GM23338 (cell line): ENCODE measurements around the gene AHNAK. TPM values are rescaled to one million over a fixed set of nuclear protein-coding genes. Genes with fewer than 3 reads are reported as not detected.

Source experiments
- ATAC-seq: fragments of 200-7000 bp; cut with Tn5 transposase; 3 replicates; pipeline ENCODE4 v1.9.1; 2020
- DNase-seq: peaks from one replicate; pipeline ENCODE4 v3.0.0-alpha.2; 2015; ENCODE audit warnings: low spot score
- H2AFZ ChIP-seq: fragments of 200-600 bp; sonication (generic); 2 replicates; pipeline ENCODE4 v1.8.0; 2016; ENCODE audit warnings: antibody characterized with exemption, mild to moderate bottlenecking, moderate library complexity
- H3F3A ChIP-seq: fragments of 200-600 bp; sonication (generic); replicated peaks from 2 replicates; pipeline ENCODE4 v1.8.0; 2017; ENCODE audit warnings: antibody characterized with exemption, mixed run types, low read depth
- H3K27ac ChIP-seq: fragments of 200-600 bp; sonication (generic); 2 replicates; pipeline ENCODE4 v1.6.1; 2016; ENCODE audit warnings: low read depth
- H3K27me3 ChIP-seq: fragments of 200-600 bp; sonication (generic); 2 replicates; pipeline ENCODE4 v1.8.0; 2016; ENCODE audit warnings: mild to moderate bottlenecking, mixed run types, moderate library complexity; ENCODE audit not compliant: insufficient read depth
- H3K36me3 ChIP-seq: fragments of 200-600 bp; sonication (generic); 2 replicates; pipeline ENCODE4 v1.8.0; 2016; ENCODE audit warnings: mild to moderate bottlenecking; ENCODE audit not compliant: insufficient read depth
- H3K4me1 ChIP-seq: fragments of 200-600 bp; sonication (generic); 2 replicates; pipeline ENCODE4 v1.8.0; 2016; ENCODE audit warnings: mild to moderate bottlenecking, moderate library complexity; ENCODE audit not compliant: insufficient read depth
- H3K4me2 ChIP-seq: fragments of 200-600 bp; sonication (generic); 2 replicates; pipeline ENCODE4 v1.7.1; 2017; ENCODE audit warnings: mixed run types
- H3K4me3 ChIP-seq: fragments of 200-600 bp; sonication (generic); 2 replicates; pipeline ENCODE4 v1.6.1; 2016; ENCODE audit warnings: mixed run types
- H3K79me2 ChIP-seq: fragments of 200-600 bp; sonication (generic); replicated peaks from 2 replicates; pipeline ENCODE4 v1.8.0; 2017; ENCODE audit warnings: mild to moderate bottlenecking; ENCODE audit not compliant: insufficient read depth
- H3K9me2 ChIP-seq: fragments of 200-600 bp; sonication (generic); 2 replicates; pipeline ENCODE4 v1.8.0; 2017; ENCODE audit not compliant: insufficient read depth
- H4K20me1 ChIP-seq: fragments of 200-600 bp; sonication (generic); replicated peaks from 2 replicates; pipeline ENCODE4 v1.8.0; 2017; ENCODE audit warnings: mild to moderate bottlenecking; ENCODE audit not compliant: insufficient read depth
- H3K27ac Mint-ChIP-seq: 2 replicates; pipeline ENCODE4 v1.8.0; 2020; ENCODE audit warnings: inconsistent platforms, mild to moderate bottlenecking, moderate library complexity, mixed read lengths
- H3K27me3 Mint-ChIP-seq: 3 replicates; pipeline ENCODE4 v1.8.0; 2022; ENCODE audit warnings: low read depth, mild to moderate bottlenecking, moderate library complexity, mixed read lengths, inconsistent platforms; ENCODE audit not compliant: insufficient read depth, poor library complexity
- H3K36me3 Mint-ChIP-seq: 3 replicates; pipeline ENCODE4 v1.8.0; 2021; ENCODE audit warnings: low read depth, mild to moderate bottlenecking, inconsistent platforms, moderate library complexity, mixed read lengths
- H3K4me1 Mint-ChIP-seq: 3 replicates; pipeline ENCODE4 v1.8.0; 2020; ENCODE audit warnings: mild to moderate bottlenecking, inconsistent platforms, mixed read lengths
- H3K4me3 Mint-ChIP-seq: 3 replicates; pipeline ENCODE4 v1.8.0; 2021; ENCODE audit warnings: moderate library complexity, mild to moderate bottlenecking, inconsistent platforms, mixed read lengths
- H3K9me3 Mint-ChIP-seq: 3 replicates; pipeline ENCODE4 v1.8.0; 2020; ENCODE audit warnings: moderate library complexity, mild to moderate bottlenecking, inconsistent platforms, mixed read lengths
- CREB1 ChIP-seq: fragments of 250-450 bp; sonication (Bioruptor Pico); IDR thresholded peaks from 2 replicates; pipeline ENCODE4 v1.5.0; 2020; ENCODE audit warnings: low read depth, mild to moderate bottlenecking, moderate library complexity
- EZH2 ChIP-seq: fragments of 200-600 bp; sonication (generic); IDR thresholded peaks from one replicate; pipeline ENCODE4 v1.8.0; 2017; ENCODE audit warnings: antibody characterized with exemption, mild to moderate bottlenecking, low read depth; ENCODE audit not compliant: unreplicated experiment
- NANOG ChIP-seq: IDR thresholded peaks from 2 replicates; pipeline ENCODE4 v1.6.1; 2016; ENCODE audit warnings: antibody characterized with exemption, borderline replicate concordance
- POLR2AphosphoS5 ChIP-seq: IDR thresholded peaks from 2 replicates; pipeline ENCODE4 v1.6.1; 2016; ENCODE audit warnings: antibody characterized with exemption, low read depth
- STAT1 ChIP-seq: IDR thresholded peaks from one replicate; pipeline ENCODE4 v1.6.1; 2016; ENCODE audit warnings: antibody characterized with exemption; ENCODE audit not compliant: unreplicated experiment
- ZNF114 ChIP-seq: fragments of 250-450 bp; sonication (Bioruptor Pico); IDR thresholded peaks from 2 replicates; pipeline ENCODE4 v1.5.0; 2020; ENCODE audit warnings: mild to moderate bottlenecking, moderate library complexity
- ZNF331 ChIP-seq: fragments of 250-450 bp; sonication (Bioruptor Pico); IDR thresholded peaks from 2 replicates; pipeline ENCODE4 v1.5.0; 2020; ENCODE audit warnings: low read depth, mild to moderate bottlenecking, moderate library complexity
- polyA plus RNA-seq: library from polyadenylated mRNA; unstranded; fragments of >200 nt; fragmentation: Nextera tagmentation; extraction: Ambion mirVana; gene quantifications from 2 replicates; pipeline ENCODE4 v1.2.1, GENCODE V29; 2016
- total RNA-seq: library from RNA; depleted of rRNA; stranded (reverse); fragments of >200 nt; shearing (Covaris generic); gene quantifications from 2 replicates; pipeline ENCODE4 v1.2.3, GENCODE V29; 2014
- TF ChIP-seq, protein P1 (sequence below), 2 experiments: fragments of 200-600 bp in 1 of 2; sonication (generic) in 1 of 2; conservative IDR thresholded peaks; 2 replicates each; pipeline versions ENCODE4 v1.5.1 to v1.6.1; 2016 to 2017; ENCODE audit warnings: antibody characterized with exemption in 2 of 2, low read depth in 2 of 2, mild to moderate bottlenecking in 2 of 2, moderate library complexity in 1 of 2
- TF ChIP-seq, protein P2 (sequence below): IDR thresholded peaks from 2 replicates; pipeline ENCODE4 v1.6.1; 2016; ENCODE audit warnings: antibody characterized with exemption

The AHNAK gene
- total and polyA plus RNA-seq, 2 experiments from 2014 or later = 0.91 to 2.1 TPM

- H3K4me1 Mint-ChIP-seq = peaks cover 14% of the 10 kb centered on the region
- no peaks in the 10 kb centered on the region; the same call in 2 of the 3 replicates for H3K36me3 Mint-ChIP-seq
- Histone ChIP-seq H3K79me2 (no peaks in the 10 kb centered on the region), H3F3A (0 out of 2 replicates have a peak, but pooled peaks cover 6% of the 10 kb centered on the region), H3K36me3 (no peaks in the 10 kb centered on the region), H3K27me3 (no peaks in the 10 kb centered on the region), H3K4me3 (no peak overlapping the region), H3K4me1 (no peaks in the 10 kb centered on the region), H4K20me1 (no peaks in the 10 kb centered on the region), H2AFZ (no peak overlapping the region), H3K9me2 (no peaks in the 10 kb centered on the region), H3K4me2 (no peak overlapping the region), H3K27ac (no peak overlapping the region)
- peaks cover 3% of the 10 kb centered on the region; the same call in 1 of the 3 replicates for H3K9me3 Mint-ChIP-seq
- DNase-seq (no peak), ATAC-seq (no peak)
- H3K27ac Mint-ChIP-seq = no peak overlapping the region
- H3K4me3 Mint-ChIP-seq = no peak overlapping the region
- H3K27me3 Mint-ChIP-seq = peaks cover 14% of the 10 kb centered on the region
- TF ChIP-seq, protein P1, sequence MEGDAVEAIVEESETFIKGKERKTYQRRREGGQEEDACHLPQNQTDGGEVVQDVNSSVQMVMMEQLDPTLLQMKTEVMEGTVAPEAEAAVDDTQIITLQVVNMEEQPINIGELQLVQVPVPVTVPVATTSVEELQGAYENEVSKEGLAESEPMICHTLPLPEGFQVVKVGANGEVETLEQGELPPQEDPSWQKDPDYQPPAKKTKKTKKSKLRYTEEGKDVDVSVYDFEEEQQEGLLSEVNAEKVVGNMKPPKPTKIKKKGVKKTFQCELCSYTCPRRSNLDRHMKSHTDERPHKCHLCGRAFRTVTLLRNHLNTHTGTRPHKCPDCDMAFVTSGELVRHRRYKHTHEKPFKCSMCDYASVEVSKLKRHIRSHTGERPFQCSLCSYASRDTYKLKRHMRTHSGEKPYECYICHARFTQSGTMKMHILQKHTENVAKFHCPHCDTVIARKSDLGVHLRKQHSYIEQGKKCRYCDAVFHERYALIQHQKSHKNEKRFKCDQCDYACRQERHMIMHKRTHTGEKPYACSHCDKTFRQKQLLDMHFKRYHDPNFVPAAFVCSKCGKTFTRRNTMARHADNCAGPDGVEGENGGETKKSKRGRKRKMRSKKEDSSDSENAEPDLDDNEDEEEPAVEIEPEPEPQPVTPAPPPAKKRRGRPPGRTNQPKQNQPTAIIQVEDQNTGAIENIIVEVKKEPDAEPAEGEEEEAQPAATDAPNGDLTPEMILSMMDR (conservative IDR thresholded peaks at IDR 0.05; ENCODE audit: low read depth in 2 of 2) = no peak
- no peak for TF ChIP-seq ZNF114 (CRISPR knock-in tag)
- no peak for TF ChIP-seq NANOG
- TF ChIP-seq EZH2 = no peak
- TF ChIP-seq ZNF331 (CRISPR knock-in tag) = no peak
- no peak for TF ChIP-seq POLR2AphosphoS5
- TF ChIP-seq CREB1 (CRISPR knock-in tag) = no peak
- TF ChIP-seq, protein P2, sequence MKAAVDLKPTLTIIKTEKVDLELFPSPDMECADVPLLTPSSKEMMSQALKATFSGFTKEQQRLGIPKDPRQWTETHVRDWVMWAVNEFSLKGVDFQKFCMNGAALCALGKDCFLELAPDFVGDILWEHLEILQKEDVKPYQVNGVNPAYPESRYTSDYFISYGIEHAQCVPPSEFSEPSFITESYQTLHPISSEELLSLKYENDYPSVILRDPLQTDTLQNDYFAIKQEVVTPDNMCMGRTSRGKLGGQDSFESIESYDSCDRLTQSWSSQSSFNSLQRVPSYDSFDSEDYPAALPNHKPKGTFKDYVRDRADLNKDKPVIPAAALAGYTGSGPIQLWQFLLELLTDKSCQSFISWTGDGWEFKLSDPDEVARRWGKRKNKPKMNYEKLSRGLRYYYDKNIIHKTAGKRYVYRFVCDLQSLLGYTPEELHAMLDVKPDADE = no peak
- no peak for TF ChIP-seq STAT1
Observed at GRCh38 chr11:62430425-62430824, 116.2 kb downstream of the AHNAK start.

DNA sequence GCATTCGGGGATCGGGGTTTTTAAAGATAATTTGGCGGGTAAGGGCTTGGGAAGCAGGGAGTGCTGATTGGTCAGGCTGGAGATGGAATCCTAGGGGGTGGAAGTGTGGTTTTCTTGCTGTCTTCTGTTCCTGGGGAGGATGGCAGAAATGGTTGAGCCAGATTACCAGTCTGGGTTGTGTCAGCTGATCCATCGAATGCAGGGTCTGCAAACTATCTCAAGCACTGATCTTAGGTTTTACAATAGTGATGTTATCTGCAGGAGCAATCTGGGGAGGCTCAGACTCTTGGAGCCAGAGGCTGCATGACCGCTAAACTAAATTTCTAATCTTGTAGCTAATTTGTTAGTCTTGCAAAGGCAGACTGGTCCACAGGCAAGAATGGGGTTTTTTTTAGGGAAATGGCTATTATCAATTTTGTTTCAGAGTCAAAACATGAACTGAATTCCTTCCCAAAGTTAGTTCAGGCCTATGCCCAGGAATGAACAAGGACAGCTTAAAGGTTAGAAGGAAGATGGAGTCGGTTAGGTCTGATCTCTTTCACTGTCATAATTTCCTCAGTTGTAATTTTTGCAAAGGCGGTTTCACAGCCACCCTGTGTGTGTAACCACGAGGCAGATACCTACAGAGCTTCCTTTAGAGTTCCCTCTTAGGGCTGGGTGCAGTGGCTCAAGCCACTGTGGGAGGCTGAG is 117.6 kb downstream of the AHNAK start:
- no peak overlapping the region; the same call in 2 of the 3 replicates for H3K4me3 Mint-ChIP-seq
- H2AFZ ChIP-seq = no peak overlapping the region
- peaks cover 6% of the 10 kb centered on the region for H3K27me3 ChIP-seq
- no peak overlapping the region for H3K27ac ChIP-seq
- no peaks in the 10 kb centered on the region; the same call in 2 of the 3 replicates for H3K36me3 Mint-ChIP-seq
- no peak overlapping the region for H3K4me3 ChIP-seq
- peaks cover 21% of the 10 kb centered on the region for H3K27me3 Mint-ChIP-seq
- peaks cover 3% of the 10 kb centered on the region; the same call in 1 of the 3 replicates for H3K9me3 Mint-ChIP-seq
- ATAC-seq (no peak), DNase-seq (no peak)
- no peak overlapping the region for H3K27ac Mint-ChIP-seq
- no peak for TF ChIP-seq CREB1 (CRISPR knock-in tag)
- TF ChIP-seq ZNF331 (CRISPR knock-in tag) = no peak
- H3K4me2 ChIP-seq = no peak overlapping the region
- H3K4me1 ChIP-seq = no peaks in the 10 kb centered on the region; the same call in 1 of the 2 replicates
- H3K9me2 ChIP-seq = no peaks in the 10 kb centered on the region
- H3F3A ChIP-seq = 0 out of 2 replicates have a peak, but pooled peaks cover 6% of the 10 kb centered on the region
- H3K79me2 ChIP-seq = no peaks in the 10 kb centered on the region
- peaks cover 10% of the 10 kb centered on the region for H3K4me1 Mint-ChIP-seq
- H4K20me1 ChIP-seq = no peaks in the 10 kb centered on the region
- no peaks in the 10 kb centered on the region for H3K36me3 ChIP-seq
